K562 (cell line): ENCODE results near the gene VPS13D. TPM values are rescaled to one million over a fixed set of nuclear protein-coding genes. Genes with fewer than 3 reads are reported as not detected.

Experiments used
- ATAC-seq: fragments of 200-7000 bp; cut with Tn5 transposase; 3 replicates; pipeline ENCODE4 v1.9.1; 2020; ENCODE audit warnings: moderate library complexity
- BruUV-seq: library from RNA; stranded (reverse); fragments of 400-500 nt; replicated peaks from 2 replicates; lab custom pipeline; 2021; lab: Mats Ljungman, UMichigan
- CTCF ChIA-PET: fragments of 300-600 bp; formaldehyde crosslinking; extraction: SDS; loops from one replicate; lab custom pipeline; 2021; ENCODE audit warnings: low intra/inter-chr PET ratio; lab: Yijun Ruan, JAX
- POLR2A ChIA-PET: fragments of 300-600, 350-650 bp; sonication (Branson Sonifier 250); formaldehyde crosslinking; extraction: SDS; loops from one replicate; lab custom pipeline; 2021; ENCODE audit warnings: antibody characterized with exemption, inconsistent platforms; lab: Yijun Ruan, JAX
- DNase-seq, 4 experiments: peaks; one replicate each; pipeline versions ENCODE4 v3.0.0 to v3.0.0-alpha.2; 2011 to 2018; ENCODE audit warnings: low spot score in 3 of 4, mixed read lengths in 3 of 4; ENCODE audit errors: extremely low read depth in 1 of 4
- FAIRE-seq: peaks from 2 replicates; lab custom pipeline; 2011; peaks lifted over from hg19 to GRCh38; lab: Jason Lieb, UNC
- H2AFZ ChIP-seq: 2 replicates; pipeline ENCODE4 v1.6.0; 2011; ENCODE audit warnings: low read depth, low read length, control low read depth, inconsistent platforms
- H3K27ac ChIP-seq: fragments of 200-600 bp; 3 replicates; pipeline ENCODE4 v1.8.0; 2011; ENCODE audit warnings: low read depth, mild to moderate bottlenecking, control low read depth, inconsistent platforms, low read length, moderate library complexity, mixed read lengths; ENCODE audit errors: extremely low read depth
- H3K27me3 ChIP-seq, 2 experiments: fragments of 300-600 bp in 1 of 2; 2 replicates in 1 of 2; 3 replicates in 1 of 2; pipeline versions ENCODE4 v1.6.0 to v1.8.0; 2011; ENCODE audit warnings: inconsistent platforms in 2 of 2, low read length in 2 of 2, mild to moderate bottlenecking in 1 of 2, mixed read lengths in 1 of 2, moderate library complexity in 1 of 2; ENCODE audit not compliant: control insufficient read depth in 2 of 2, insufficient read depth in 2 of 2
- H3K36me3 ChIP-seq: fragments of 300-600 bp; 3 replicates; pipeline ENCODE4 v1.8.0; 2011; ENCODE audit warnings: mild to moderate bottlenecking, low read length, inconsistent platforms; ENCODE audit not compliant: control insufficient read depth, insufficient read depth
- H3K4me1 ChIP-seq, 2 experiments: fragments of 200-600 bp in 1 of 2; replicated peaks in 1 of 2; 2 replicates in 1 of 2; 3 replicates in 1 of 2; pipeline versions ENCODE4 v1.5.1 to v1.8.0; 2011; ENCODE audit warnings: inconsistent platforms in 2 of 2, low read length in 2 of 2, mild to moderate bottlenecking in 1 of 2, mixed read lengths in 1 of 2, moderate library complexity in 1 of 2; ENCODE audit not compliant: control insufficient read depth in 2 of 2, insufficient read depth in 2 of 2
- H3K4me2 ChIP-seq: 2 replicates; pipeline ENCODE4 v1.6.1; 2011; ENCODE audit warnings: low read length, control low read depth, inconsistent platforms, mixed read lengths; ENCODE audit not compliant: insufficient read depth
- H3K4me3 ChIP-seq: fragments of 200-600 bp; sonication (generic), shearing (Covaris generic); 2 replicates; pipeline ENCODE4 v1.5.1; 2016; ENCODE audit warnings: control low read depth, inconsistent platforms
- H3K79me2 ChIP-seq: fragments of 200-600 bp; 3 replicates; pipeline ENCODE4 v1.8.0; 2011; ENCODE audit warnings: low read length, inconsistent platforms; ENCODE audit not compliant: control insufficient read depth, insufficient read depth
- H3K9ac ChIP-seq, 2 experiments: 2 replicates each; pipeline versions ENCODE4 v1.6.0 to v1.6.1; 2011; ENCODE audit warnings: low read depth in 2 of 2, low read length in 2 of 2, control low read depth in 1 of 2, inconsistent platforms in 1 of 2, mild to moderate bottlenecking in 1 of 2, mixed read lengths in 1 of 2; ENCODE audit not compliant: insufficient read depth in 1 of 2
- H3K9me1 ChIP-seq: one replicate; pipeline ENCODE4 v1.6.0; 2011; ENCODE audit warnings: inconsistent platforms, mild to moderate bottlenecking, low read length, moderate library complexity; ENCODE audit not compliant: control insufficient read depth, insufficient read depth
- H3K9me3 ChIP-seq: replicated peaks from 2 replicates; pipeline ENCODE4 v1.5.1; 2011; ENCODE audit warnings: low read depth, low read length, inconsistent platforms; ENCODE audit not compliant: control insufficient read depth, insufficient read depth
- H4K20me1 ChIP-seq: replicated peaks from 2 replicates; pipeline ENCODE4 v1.6.1; 2011; ENCODE audit warnings: low read length, inconsistent platforms, mixed read lengths; ENCODE audit not compliant: control insufficient read depth, insufficient read depth
- CHD1 ChIP-seq: fragments of 200-600 bp; sonication (generic); IDR thresholded peaks from one replicate; pipeline ENCODE4 v1.6.1; 2012; ENCODE audit warnings: mild to moderate bottlenecking, moderate library complexity, low read length, inconsistent platforms
- FOXJ3 ChIP-seq: sonication (generic); formaldehyde crosslinking; IDR thresholded peaks from 2 replicates; pipeline ENCODE4 v1.4.0; 2020; ENCODE audit warnings: mild to moderate bottlenecking, missing genetic modification reagents
- HES1 ChIP-seq: fragments of 450-650 bp; IDR thresholded peaks from 2 replicates; pipeline ENCODE4 v1.6.1; 2016; ENCODE audit warnings: low read depth, mild to moderate bottlenecking, moderate library complexity
- HNRNPH1 ChIP-seq: fragments of 200-400 bp; formaldehyde crosslinking; optimal IDR thresholded peaks from 2 replicates; pipeline ENCODE3; 2017; ENCODE audit warnings: low read depth, mild to moderate bottlenecking, low read length, moderate library complexity
- HOXB6 ChIP-seq: fragments of 250-450 bp; sonication (Bioruptor Pico); IDR thresholded peaks from 2 replicates; pipeline ENCODE4 v1.5.1; 2022; ENCODE audit warnings: mild to moderate bottlenecking, borderline replicate concordance
- NELFE ChIP-seq: IDR thresholded peaks from 2 replicates; pipeline ENCODE4 v1.6.1; 2011; ENCODE audit warnings: mild to moderate bottlenecking; ENCODE audit not compliant: insufficient read depth, insufficient read length
- NKRF ChIP-seq: fragments of 450-650 bp; IDR thresholded peaks from 2 replicates; pipeline ENCODE4 v1.6.1; 2016; ENCODE audit warnings: borderline replicate concordance
- NR2C1 ChIP-seq, 2 experiments: fragments of 450-650 bp; IDR thresholded peaks; 2 replicates each; pipeline ENCODE4 v1.6.1; 2017; ENCODE audit warnings: mild to moderate bottlenecking in 2 of 2, antibody characterized with exemption in 1 of 2, inconsistent platforms in 1 of 2, missing compliant biosample characterization in 1 of 2, missing genetic modification characterization in 1 of 2
- U2AF1 ChIP-seq: fragments of 200-400 bp; formaldehyde crosslinking; optimal IDR thresholded peaks from 2 replicates; pipeline ENCODE3; 2017; ENCODE audit warnings: mild to moderate bottlenecking, low read depth, low read length, moderate library complexity
- ZNF121 ChIP-seq: sonication (generic); formaldehyde crosslinking; conservative IDR thresholded peaks from 2 replicates; pipeline ENCODE4 v1.8.0; 2022; ENCODE audit warnings: missing genetic modification reagents
- ZNF57 ChIP-seq: fragments of 450-650 bp; formaldehyde crosslinking; IDR thresholded peaks from 2 replicates; pipeline ENCODE4 v1.4.0; 2020; ENCODE audit warnings: mild to moderate bottlenecking, moderate library complexity
- ZNF589 ChIP-seq: fragments of 200-800 bp; sonication (Bioruptor generic); IDR thresholded peaks from 2 replicates; pipeline ENCODE4 v1.6.1; 2016; ENCODE audit warnings: low read depth, missing genetic modification characterization, missing compliant biosample characterization
- ZNF592 ChIP-seq: fragments of 450-650 bp; IDR thresholded peaks from 2 replicates; pipeline ENCODE4 v1.6.1; 2017; ENCODE audit warnings: antibody characterized with exemption, mild to moderate bottlenecking
- WGBS: fragments of 100-300 bp; shearing (Covaris generic); methylation state at CpG from one replicate; pipeline ENCODE4 v1.1.6; 2016; ENCODE audit warnings: low coverage, mixed read lengths; ENCODE audit not compliant: insufficient coverage; ENCODE audit errors: missing lambda C conversion rate; 5-methylcytosine and 5-hydroxymethylcytosine counted together
- in situ Hi-C: fragments of 300-500 bp; cut with MboI; formaldehyde crosslinking; loops from 4 replicates; pipeline ENCODE4 v1.15.0; 2018; ENCODE audit warnings: inconsistent platforms, mixed read lengths
- intact Hi-C: fragments of 100-400 bp; cut with micrococcal nuclease; formaldehyde crosslinking; loops from 2 replicates; pipeline ENCODE4 v1.14.2; 2022
- polyA plus RNA-seq, 8 experiments: library from polyadenylated mRNA; depleted of rRNA in 4 of 8; stranded (reverse) in 5 of 8; unstranded in 3 of 8; fragments of >200 nt; fragmentation: Nextera tagmentation in 2 of 8; fragmentation: Illumina TruSeq in 1 of 8; extraction: Ambion mirVana in 2 of 8; extraction: Trizol in 1 of 8; gene quantifications; 2 replicates each; pipeline versions ENCODE4 v1.2.1 to v1.2.3, GENCODE V29; 2011 to 2014; ENCODE audit warnings: inconsistent platforms in 1 of 8, missing spikeins in 1 of 8
- total RNA-seq, 7 experiments: library from RNA; depleted of rRNA in 6 of 7; stranded (reverse); fragments of >200 nt in 6 of 7; fragmentation: Illumina TruSeq in 2 of 7; extraction: Trizol in 2 of 7; gene quantifications; 2 replicates each; pipeline versions ENCODE4 v1.2.1 to v1.2.3, GENCODE V29; 2011 to 2021; ENCODE audit warnings: low replicate concordance in 1 of 7

The VPS13D gene
- total and polyA plus RNA-seq, 9 of the 15 experiments (the other 6 are each of a cell fraction or from before 2014, with no cell fraction given) = 6.1 to 51.5 (median 38.5) TPM

- H3K9me1 ChIP-seq = no peaks in the 10 kb centered on the region
- peak overlapping the region; percentile 88 for H2AFZ ChIP-seq
- CTCF ChIA-PET = no interaction called here
- H3K36me3 ChIP-seq = no peaks in the 10 kb centered on the region
- intact Hi-C loops = no loop called here
- in situ Hi-C loops = no loop called here
- peak; percentile 86 for ATAC-seq
- BruUV-seq = no TSS peak
- no peaks in the 10 kb centered on the region for H3K27me3 ChIP-seq
- peak; percentile 84 to 93 (median 86) for DNase-seq
- no peaks in the 10 kb centered on the region for H4K20me1 ChIP-seq
- H3K79me2 ChIP-seq = no peaks in the 10 kb centered on the region
- peak overlapping the region; percentile 40 for H3K4me2 ChIP-seq
- peaks cover 1% of the 10 kb centered on the region for H3K9me3 ChIP-seq
- peak; percentile 82 for FAIRE-seq
- H3K4me1 ChIP-seq = peaks cover 32 to 34% of the 10 kb centered on the region in 2 experiments
- no peak overlapping the region for H3K4me3 ChIP-seq
- H3K9ac ChIP-seq = peak overlapping the region; percentile 48 to 88
- peak overlapping the region; percentile 75 for H3K27ac ChIP-seq
- POLR2A ChIA-PET = interaction anchor here (0.5 to 2.3 kb wide), 12 partner anchors 8 to 693 kb away, joined by 3 to 15 read pairs (median 4); no protein-coding TSS in a partner anchor
- WGBS = 28% methylated on average over 16 of the region's 17 CpGs
- TF ChIP-seq ZNF592 = peak; percentile 98
- TF ChIP-seq NR2C1 (IDR thresholded peaks at IDR 0.05) = peak; percentile 71
- peak; percentile 63 for TF ChIP-seq NR2C1 (tag; IDR thresholded peaks at IDR 0.05)
- TF ChIP-seq NELFE = no peak
- TF ChIP-seq HES1 = no peak
- no peak for TF ChIP-seq CHD1
- 0 out of 2 replicates have a peak, but pooled peaks have one; percentile 32 for TF ChIP-seq ZNF57 (CRISPR knock-in tag)
- TF ChIP-seq HNRNPH1 = no peak
- TF ChIP-seq HOXB6 (CRISPR knock-in tag) = no peak
- peak; percentile 84 for TF ChIP-seq ZNF589
- no peak for TF ChIP-seq ZNF121 (CRISPR knock-in tag)
- no peak for TF ChIP-seq U2AF1
- 0 out of 2 replicates have a peak, but pooled peaks have one; percentile 12 for TF ChIP-seq NKRF
- TF ChIP-seq FOXJ3 (CRISPR knock-in tag) = no peak
These were observed 311.7 kb downstream of the VPS13D start for GRCh38 chr1:12541274-12542137.
